HepG2 (cell line): Measurements from ENCODE around the gene GSTM2. TPM values are rescaled to one million over a fixed set of nuclear protein-coding genes. Genes with fewer than 3 reads are reported as not detected.

Source experiments
- ARID4A ChIP-seq: sonication (generic); formaldehyde crosslinking; IDR thresholded peaks from 2 replicates; pipeline ENCODE4 v1.5.0; 2020; ENCODE audit warnings: mild to moderate bottlenecking, missing genetic modification reagents, borderline replicate concordance
- BCLAF1 ChIP-seq: fragments of 450-650 bp; IDR thresholded peaks from 2 replicates; pipeline ENCODE4 v1.6.1; 2017; ENCODE audit warnings: mild to moderate bottlenecking
- FOXC1 ChIP-seq: sonication (generic); formaldehyde crosslinking; IDR thresholded peaks from 2 replicates; pipeline ENCODE4 v1.8.0; 2022; ENCODE audit warnings: mild to moderate bottlenecking, missing genetic modification reagents, borderline replicate concordance
- IRX3 ChIP-seq: sonication (generic); formaldehyde crosslinking; IDR thresholded peaks from 2 replicates; pipeline ENCODE4 v1.8.1; 2023; ENCODE audit warnings: mild to moderate bottlenecking, low read depth, missing genetic modification reagents, borderline replicate concordance
- MED1 ChIP-seq: sonication (generic); formaldehyde crosslinking; IDR thresholded peaks from 2 replicates; pipeline ENCODE4 v1.4.0; 2020; ENCODE audit warnings: missing genetic modification reagents
- NCOA2 ChIP-seq: sonication (generic); formaldehyde crosslinking; IDR thresholded peaks from 2 replicates; pipeline ENCODE4 v1.8.0; 2022; ENCODE audit warnings: inconsistent platforms
- SALL1 ChIP-seq: sonication (generic); formaldehyde crosslinking; IDR thresholded peaks from 2 replicates; pipeline ENCODE4 v1.8.0; 2022; ENCODE audit warnings: mild to moderate bottlenecking, missing genetic modification reagents
- ZNF609 ChIP-seq: sonication (generic); formaldehyde crosslinking; IDR thresholded peaks from 2 replicates; pipeline ENCODE4 v1.4.0; 2020; ENCODE audit warnings: mild to moderate bottlenecking, missing genetic modification reagents, borderline replicate concordance
- ZNF639 ChIP-seq: conservative IDR thresholded peaks from 2 replicates; pipeline ENCODE4 v1.6.1; 2018; ENCODE audit warnings: missing genetic modification reagents
- ZSCAN21 ChIP-seq: sonication (generic); formaldehyde crosslinking; IDR thresholded peaks from 2 replicates; pipeline ENCODE4 v1.8.0; 2022; ENCODE audit warnings: mild to moderate bottlenecking, missing genetic modification reagents, moderate library complexity, borderline replicate concordance
- polyA plus RNA-seq, 8 experiments: library from polyadenylated mRNA; depleted of rRNA in 3 of 8; stranded (reverse) in 7 of 8; unstranded in 1 of 8; fragments of >200 nt; fragmentation: Illumina TruSeq in 4 of 8; extraction: Trizol in 4 of 8; gene quantifications; 2 replicates each; pipeline versions ENCODE4 v1.2.1 to v1.2.3, GENCODE V29; 2011 to 2016; ENCODE audit warnings: low read depth in 4 of 8, missing spikeins in 1 of 8, mixed read lengths in 1 of 8; ENCODE audit not compliant: insufficient read depth in 1 of 8
- total RNA-seq, 5 experiments: library from RNA; depleted of rRNA; stranded (reverse); fragments of >200 nt; fragmentation: Illumina TruSeq; extraction: Trizol; gene quantifications; 2 replicates each; pipeline ENCODE4 v1.2.3, GENCODE V29; 2016; ENCODE audit warnings: low read depth in 1 of 5

The GSTM2 gene
- total and polyA plus RNA-seq, 2 of the 13 experiments (the other 11 are each of a cell fraction or from before 2014, with no cell fraction given): 7.0 to 15.0 TPM

GRCh38 chr1:109650609-109651008, 17.2 kb upstream of the GSTM2 start (continued):
- no peak for TF ChIP-seq ZSCAN21 (CRISPR knock-in tag)
- TF ChIP-seq ARID4A (CRISPR knock-in tag): no peak
- no peak for TF ChIP-seq IRX3 (CRISPR knock-in tag)
- no peak for TF ChIP-seq BCLAF1
- TF ChIP-seq NCOA2 (CRISPR knock-in tag): no peak
- no peak for TF ChIP-seq ZNF609 (CRISPR knock-in tag)
- TF ChIP-seq MED1 (CRISPR knock-in tag): no peak
- no peak for TF ChIP-seq FOXC1 (CRISPR knock-in tag)
- no peak for TF ChIP-seq SALL1
- TF ChIP-seq ZNF639 (CRISPR knock-in tag): no peak
